ENCODE results near the gene SUCLG2.

Gene SUCLG2

GRCh38 chr3:67624687-67625086, 29.7 kb downstream of the SUCLG2 start:
- TF ChIP-seq ZNF837 (tag by site-specific recombination; IDR thresholded peaks at IDR 0.05) (no peak), ZNF292 (tag by site-specific recombination; IDR thresholded peaks at IDR 0.05; ENCODE audit: borderline replicate concordance, low read depth) (no peak), ZNF768 (tag by site-specific recombination; IDR thresholded peaks at IDR 0.05) (no peak), ZNF112 (tag by site-specific recombination; IDR thresholded peaks at IDR 0.05) (no peak), ZNF221 (tag by site-specific recombination; IDR thresholded peaks at IDR 0.05; ENCODE audit: borderline replicate concordance) (no peak), ZNF362 (tag by site-specific recombination; IDR thresholded peaks at IDR 0.05) (no peak), SCRT1 (tag by site-specific recombination; IDR thresholded peaks at IDR 0.05; ENCODE audit: borderline replicate concordance) (no peak), ZNF133 (tag by site-specific recombination; IDR thresholded peaks at IDR 0.05) (no peak), ZNF549 (tag by site-specific recombination; IDR thresholded peaks at IDR 0.05) (no peak), ZFP69B (tag by site-specific recombination; IDR thresholded peaks at IDR 0.05) (no peak), ZNF2 (tag by site-specific recombination; IDR thresholded peaks at IDR 0.05) (no peak), AEBP2 (tag by site-specific recombination; IDR thresholded peaks at IDR 0.05; ENCODE audit: borderline replicate concordance) (no peak), ZNF660 (tag by site-specific recombination; IDR thresholded peaks at IDR 0.05) (no peak)
- ChIA-PET CTCF (no interaction called here), POLR2A (no interaction called here)
- Histone ChIP-seq H3K36me3 (ENCODE audit: control insufficient read depth in 2 of 2, insufficient read depth in 1 of 2, low read length in 2 of 2) (no peaks in the 10 kb centered on the region), H3K4me3 (ENCODE audit: low read depth, low read length) (no peak overlapping the region), H3K4me1 (ENCODE audit: control insufficient read depth, insufficient read depth, low read length) (no peaks in the 10 kb centered on the region), H3K27ac (ENCODE audit: extremely low read depth, low read depth, low read length) (no peak overlapping the region), H3K9me3 (ENCODE audit: control insufficient read depth, insufficient read depth, low read depth, low read length) (no peaks in the 10 kb centered on the region)

GRCh38 chr3:67624078-67624477, 30.3 kb downstream of the SUCLG2 start:
- H3K9me3 ChIP-seq (ENCODE audit: control insufficient read depth, insufficient read depth, low read depth, low read length), result no peaks in the 10 kb centered on the region
- H3K4me1 ChIP-seq (ENCODE audit: control insufficient read depth, insufficient read depth, low read length), result no peaks in the 10 kb centered on the region
- no peak overlapping the region for H3K4me3 ChIP-seq (ENCODE audit: low read depth, low read length)
- POLR2A ChIA-PET, result no interaction called here
- CTCF ChIA-PET, result no interaction called here
- TF ChIP-seq ZNF544 (tag by site-specific recombination; IDR thresholded peaks at IDR 0.05) (no peak), ZBTB44 (tag by site-specific recombination; IDR thresholded peaks at IDR 0.05) (no peak), PRDM6 (tag by site-specific recombination; IDR thresholded peaks at IDR 0.05) (no peak), KLF8 (tag by site-specific recombination; IDR thresholded peaks at IDR 0.05) (no peak), ZBTB1 (tag by site-specific recombination; IDR thresholded peaks at IDR 0.05) (no peak), ZFP37 (tag by site-specific recombination; IDR thresholded peaks at IDR 0.05) (no peak)
- TF ChIP-seq, protein P1, sequence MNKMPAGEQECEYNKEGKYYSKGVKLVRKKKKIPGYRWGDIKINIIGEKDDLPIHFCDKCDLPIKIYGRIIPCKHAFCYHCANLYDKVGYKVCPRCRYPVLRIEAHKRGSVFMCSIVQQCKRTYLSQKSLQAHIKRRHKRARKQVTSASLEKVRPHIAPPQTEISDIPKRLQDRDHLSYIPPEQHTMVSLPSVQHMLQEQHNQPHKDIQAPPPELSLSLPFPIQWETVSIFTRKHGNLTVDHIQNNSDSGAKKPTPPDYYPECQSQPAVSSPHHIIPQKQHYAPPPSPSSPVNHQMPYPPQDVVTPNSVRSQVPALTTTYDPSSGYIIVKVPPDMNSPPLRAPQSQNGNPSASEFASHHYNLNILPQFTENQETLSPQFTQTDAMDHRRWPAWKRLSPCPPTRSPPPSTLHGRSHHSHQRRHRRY (tag by site-specific recombination; IDR thresholded peaks at IDR 0.05), result no peak
- no peaks in the 10 kb centered on the region for H3K36me3 ChIP-seq (ENCODE audit: control insufficient read depth in 2 of 2, insufficient read depth in 1 of 2, low read length in 2 of 2)
- no peak overlapping the region for H3K27ac ChIP-seq (ENCODE audit: extremely low read depth, low read depth, low read length)
